Measurements from ENCODE around the gene GNG2.

- TF ChIP-seq CTCF (IDR thresholded peaks at IDR 0.05) = no peak
- no peak for TF ChIP-seq POLR2A (IDR thresholded peaks at IDR 0.05)
Observed at GRCh38 chr14:51938821-51939220, 78.4 kb downstream of the GNG2 start.

All from thyroid gland (tissue), 4 donors.